Activated CD4-positive, alpha-beta T cell treated with anti-CD3 and anti-CD28 coated beads, Interleukin-2, amount 50 U/mL, for 48 hours (primary cell): ENCODE measurements around the gene PPP2R2B.

Experiments used
- DNase-seq, 2 experiments: peaks; one replicate each; pipeline ENCODE4 v3.0.0-alpha.2; 2020

PPP2R2B gene

GRCh38 chr5:146778795-146779194, 99.8 kb downstream of the PPP2R2B start:
- DNase-seq, result no peak

GRCh38 chr5:146778261-146778660, 100.3 kb downstream of the PPP2R2B start:
- no peak for DNase-seq

GRCh38 chr5:146772881-146773466, 105.6 kb downstream of the PPP2R2B start:
- no peak for DNase-seq

GRCh38 chr5:146770980-146771379, 107.6 kb downstream of the PPP2R2B start:
- DNase-seq, result no peak

- no peak for DNase-seq
Observed at GRCh38 chr5:146770546-146770945, 108.0 kb downstream of the PPP2R2B start.

GRCh38 chr5:146767534-146767933, 111.0 kb downstream of the PPP2R2B start:
- no peak for DNase-seq

GRCh38 chr5:146766013-146766412, 112.5 kb downstream of the PPP2R2B start:
- no peak for DNase-seq

GRCh38 chr5:146765089-146765832, 113.3 kb downstream of the PPP2R2B start:
- no peak for DNase-seq

GRCh38 chr5:146762830-146763229, 115.7 kb downstream of the PPP2R2B start:
- DNase-seq, result no peak

- no peak for DNase-seq
Observed at GRCh38 chr5:146761811-146762210, 116.7 kb downstream of the PPP2R2B start.

GRCh38 chr5:146758938-146759337, 119.6 kb downstream of the PPP2R2B start:
- no peak for DNase-seq

- DNase-seq, result no peak
Observed at GRCh38 chr5:146758076-146758475, 120.5 kb downstream of the PPP2R2B start.

GRCh38 chr5:146756546-146756945, 122.0 kb downstream of the PPP2R2B start:
- DNase-seq, result no peak

GRCh38 chr5:146755793-146756192, 122.8 kb downstream of the PPP2R2B start:
- DNase-seq, result no peak

- DNase-seq, result no peak
Observed at GRCh38 chr5:146754621-146755020, 123.9 kb downstream of the PPP2R2B start.

GRCh38 chr5:146753641-146754040, 124.9 kb downstream of the PPP2R2B start:
- DNase-seq, result no peak

- peak; percentile 28 to 44 for DNase-seq
Observed at GRCh38 chr5:146751781-146752401, 126.7 kb downstream of the PPP2R2B start.

GRCh38 chr5:146751054-146751453, 127.5 kb downstream of the PPP2R2B start:
- no peak for DNase-seq

GRCh38 chr5:146748533-146748932, 130.0 kb downstream of the PPP2R2B start:
- no peak for DNase-seq

GRCh38 chr5:146745931-146746577, 132.5 kb downstream of the PPP2R2B start:
- DNase-seq, result no peak

GRCh38 chr5:146744068-146744745, 134.3 kb downstream of the PPP2R2B start:
- no peak for DNase-seq

GRCh38 chr5:146734936-146735577, 143.5 kb downstream of the PPP2R2B start:
- no peak for DNase-seq

- DNase-seq, result no peak
Observed at GRCh38 chr5:146732962-146733361, 145.6 kb downstream of the PPP2R2B start.
